Activated CD4-positive, alpha-beta T cell treated with anti-CD3 and anti-CD28 coated beads, Interleukin-2, amount 10 ng/mL, durations not matched to agents 24 days and 14 days (primary cell): Measurements from ENCODE around the gene TMEM163. TPM values are rescaled to one million over a fixed set of nuclear protein-coding genes. Genes with fewer than 3 reads are reported as not detected.
"Not testable (repeated sequence)": the region's sequence is repeated elsewhere in the genome, so short reads cannot be mapped to it uniquely, and the experiment has no call there.

Experiments used
- DNase-seq: peaks from one replicate; pipeline ENCODE4 v3.0.0; 2022
- H3K27ac Mint-ChIP-seq: one replicate; pipeline ENCODE4 v1.8.0; 2022; ENCODE audit warnings: mild to moderate bottlenecking, mixed read lengths
- H3K27me3 Mint-ChIP-seq: one replicate; pipeline ENCODE4 v1.8.0; 2022; ENCODE audit warnings: mixed read lengths
- H3K36me3 Mint-ChIP-seq: one replicate; pipeline ENCODE4 v1.8.0; 2022; ENCODE audit warnings: low read depth, mild to moderate bottlenecking, mixed read lengths
- H3K4me1 Mint-ChIP-seq: one replicate; pipeline ENCODE4 v1.8.0; 2021; ENCODE audit warnings: mixed read lengths
- H3K4me3 Mint-ChIP-seq: one replicate; pipeline ENCODE4 v1.8.0; 2022; ENCODE audit warnings: mild to moderate bottlenecking, moderate library complexity, mixed read lengths
- H3K9me3 Mint-ChIP-seq: one replicate; pipeline ENCODE4 v1.8.0; 2021; ENCODE audit warnings: mixed read lengths
- intact Hi-C: fragments of 100-400 bp; cut with micrococcal nuclease; formaldehyde crosslinking; loops from one replicate; pipeline ENCODE4 v1.15.1; 2023
- total RNA-seq: library from RNA; stranded (reverse); gene quantifications from 2 replicates; pipeline ENCODE4 v1.2.3, GENCODE V29; 2022

The TMEM163 gene
- total RNA-seq, 1 donor from 2014 or later = 0.23 TPM

DNA sequence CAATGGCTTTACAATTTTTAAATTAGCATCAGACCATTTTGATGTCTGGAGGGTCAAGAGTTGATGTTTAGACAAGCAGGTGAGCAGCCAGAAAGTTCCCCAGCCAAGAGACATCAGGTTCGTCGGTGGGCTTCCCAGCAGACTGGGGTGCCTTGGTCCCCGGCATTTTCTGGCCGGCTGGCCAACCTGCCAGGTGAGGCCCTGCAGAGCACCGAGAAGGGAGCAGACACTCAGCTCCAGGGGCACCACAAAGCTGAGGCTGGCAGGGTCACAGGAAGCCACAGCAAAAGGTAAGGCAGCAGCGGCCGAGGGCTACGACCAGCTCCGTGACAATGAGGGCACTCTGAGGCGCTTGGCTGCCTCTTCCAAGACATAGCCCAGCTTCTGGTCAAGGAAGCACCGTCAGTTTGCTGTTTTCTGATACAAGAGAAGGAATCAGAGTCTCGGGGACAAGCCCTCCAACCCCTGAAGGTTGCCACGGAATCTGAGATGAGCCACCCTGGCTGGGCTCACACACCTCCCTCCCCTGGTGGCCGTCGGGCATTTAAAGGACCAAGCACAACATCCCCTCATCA is 235.9 kb downstream of the TMEM163 start:
- Mint-ChIP-seq H3K36me3 (no peaks in the 10 kb centered on the region), H3K27ac (no peak overlapping the region), H3K4me1 (no peaks in the 10 kb centered on the region), H3K4me3 (no peak overlapping the region), H3K9me3 (no peaks in the 10 kb centered on the region), H3K27me3 (peaks cover 2% of the 10 kb centered on the region)
- intact Hi-C loops = no loop called here
- DNase-seq = no peak

DNA sequence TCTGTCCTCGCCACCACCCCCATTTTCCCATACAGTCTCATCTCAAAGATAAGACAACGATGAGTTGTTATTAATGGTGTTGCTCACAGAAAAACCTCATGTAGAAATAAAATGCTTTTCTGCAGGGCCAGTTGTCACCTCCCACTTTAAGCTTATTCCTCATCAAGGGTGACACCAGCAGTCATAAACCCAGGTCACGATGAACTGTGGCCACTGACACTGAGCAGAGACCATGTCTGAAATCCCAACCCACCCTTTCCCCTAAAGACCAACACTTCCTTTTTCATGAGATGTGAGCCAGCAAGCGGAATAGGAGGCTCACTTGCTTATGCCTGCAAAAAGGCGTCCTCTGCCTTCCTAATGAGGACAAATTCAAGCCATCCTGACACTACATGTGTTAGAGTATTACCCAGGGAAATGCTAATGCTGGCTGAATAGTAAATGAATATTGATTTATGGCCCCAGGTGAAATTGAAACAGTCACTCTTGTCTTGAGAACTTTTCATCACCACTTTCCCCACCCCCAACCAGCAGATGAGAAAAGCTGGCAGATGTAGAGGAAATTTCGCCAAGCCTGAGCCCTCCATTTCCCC is 236.6 kb downstream of the TMEM163 start:
- intact Hi-C loops = no loop called here
- H3K4me1 Mint-ChIP-seq = no peaks in the 10 kb centered on the region
- peaks cover 2% of the 10 kb centered on the region for H3K27me3 Mint-ChIP-seq
- no peak overlapping the region for H3K4me3 Mint-ChIP-seq
- H3K9me3 Mint-ChIP-seq = no peaks in the 10 kb centered on the region
- H3K36me3 Mint-ChIP-seq = no peaks in the 10 kb centered on the region
- no peak for DNase-seq
- H3K27ac Mint-ChIP-seq = no peak overlapping the region

DNA sequence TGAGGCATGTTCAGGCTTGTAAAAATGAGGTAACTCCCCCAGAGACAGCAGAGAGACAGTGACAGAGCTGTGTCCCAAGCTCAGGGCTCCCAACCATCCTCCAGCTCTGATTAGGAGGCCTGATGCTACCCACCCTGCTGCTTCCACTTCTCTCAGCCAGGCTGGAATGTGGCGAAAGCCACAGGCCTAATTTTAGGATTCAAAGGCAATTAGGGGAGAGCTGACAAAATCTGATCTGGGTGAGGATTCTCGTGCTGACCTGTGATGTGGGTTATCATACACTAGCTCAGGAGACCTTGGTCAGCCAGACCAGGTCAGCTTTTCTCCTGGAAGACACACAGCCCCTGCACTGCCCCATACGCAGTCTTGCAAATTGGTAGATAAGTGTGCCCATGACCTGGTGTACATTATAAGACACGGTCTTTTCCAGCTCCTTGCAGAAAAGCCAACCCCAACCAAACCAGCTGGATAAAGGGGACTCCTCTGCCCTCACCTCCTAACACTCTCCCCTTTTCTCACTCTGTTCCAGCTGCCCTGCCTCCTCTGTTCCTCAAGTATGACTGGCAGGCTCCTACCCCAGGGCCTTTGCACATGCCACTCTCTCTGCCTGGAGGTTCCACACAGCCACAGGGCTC is 239.0 kb downstream of the TMEM163 start:
- DNase-seq = no peak
- Mint-ChIP-seq H3K27ac (no peak overlapping the region), H3K4me1 (no peaks in the 10 kb centered on the region), H3K27me3 (peaks cover 6% of the 10 kb centered on the region), H3K9me3 (no peaks in the 10 kb centered on the region), H3K4me3 (no peak overlapping the region), H3K36me3 (no peaks in the 10 kb centered on the region)
- intact Hi-C loops = no loop called here

DNA sequence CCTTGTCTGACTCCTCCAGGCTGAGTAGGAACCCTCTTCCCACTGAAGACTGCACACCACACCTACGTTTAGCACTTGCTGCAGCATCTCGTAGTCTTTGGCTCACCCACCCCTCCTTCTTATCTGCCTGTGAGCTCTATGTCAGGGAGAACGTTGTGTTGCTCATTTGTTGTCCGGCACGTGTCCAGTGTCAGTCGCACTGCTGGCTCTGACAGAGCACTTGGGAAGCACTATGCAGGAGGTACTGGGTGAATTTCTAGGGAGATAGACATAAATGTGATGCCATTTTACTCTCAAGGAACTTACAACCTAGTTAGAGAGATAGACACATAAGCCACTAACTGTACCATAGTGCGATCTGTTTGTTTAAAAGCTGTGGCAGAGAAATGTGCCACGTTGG is 241.8 kb downstream of the TMEM163 start:
- intact Hi-C loops, H3K4me3 Mint-ChIP-seq, H3K27ac Mint-ChIP-seq, H3K4me1 Mint-ChIP-seq, DNase-seq, H3K36me3 Mint-ChIP-seq, H3K27me3 Mint-ChIP-seq, H3K9me3 Mint-ChIP-seq: not testable (repeated sequence)

DNA sequence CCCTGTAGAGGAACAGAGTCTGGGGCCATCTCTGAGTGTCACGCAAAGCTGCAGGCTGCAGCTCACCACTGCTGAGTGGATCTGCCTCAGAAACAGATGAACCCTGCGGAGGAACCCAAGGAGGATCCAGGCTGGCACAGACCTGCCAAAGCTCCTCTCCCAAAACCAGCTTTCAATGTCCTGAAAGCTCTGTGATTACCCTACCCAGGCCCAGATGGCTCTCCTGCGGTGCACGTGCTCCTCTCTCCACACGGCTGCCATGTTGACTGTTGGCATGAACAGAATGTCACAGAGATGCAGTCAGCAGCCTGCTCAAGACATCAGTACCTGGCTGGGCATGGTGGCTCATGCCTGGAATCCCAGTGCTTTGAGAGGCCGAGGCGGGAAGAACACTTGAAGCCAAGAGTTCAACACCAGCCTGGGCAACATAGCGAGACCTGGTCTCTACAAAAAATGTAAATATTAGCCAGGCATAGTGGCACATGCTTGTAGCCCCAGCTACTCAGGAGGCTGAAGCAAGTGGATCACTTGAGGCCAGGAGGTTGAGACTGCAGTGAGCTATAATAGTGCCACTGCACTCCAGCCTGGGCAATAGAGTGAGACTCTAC is 248.1 kb downstream of the TMEM163 start:
- Mint-ChIP-seq H3K4me1 (no peaks in the 10 kb centered on the region), H3K27me3 (peaks cover 5% of the 10 kb centered on the region), H3K9me3 (peaks cover 4% of the 10 kb centered on the region), H3K27ac (no peak overlapping the region), H3K4me3 (no peak overlapping the region), H3K36me3 (no peaks in the 10 kb centered on the region)
- intact Hi-C loops = no loop called here
- DNase-seq = no peak

DNA sequence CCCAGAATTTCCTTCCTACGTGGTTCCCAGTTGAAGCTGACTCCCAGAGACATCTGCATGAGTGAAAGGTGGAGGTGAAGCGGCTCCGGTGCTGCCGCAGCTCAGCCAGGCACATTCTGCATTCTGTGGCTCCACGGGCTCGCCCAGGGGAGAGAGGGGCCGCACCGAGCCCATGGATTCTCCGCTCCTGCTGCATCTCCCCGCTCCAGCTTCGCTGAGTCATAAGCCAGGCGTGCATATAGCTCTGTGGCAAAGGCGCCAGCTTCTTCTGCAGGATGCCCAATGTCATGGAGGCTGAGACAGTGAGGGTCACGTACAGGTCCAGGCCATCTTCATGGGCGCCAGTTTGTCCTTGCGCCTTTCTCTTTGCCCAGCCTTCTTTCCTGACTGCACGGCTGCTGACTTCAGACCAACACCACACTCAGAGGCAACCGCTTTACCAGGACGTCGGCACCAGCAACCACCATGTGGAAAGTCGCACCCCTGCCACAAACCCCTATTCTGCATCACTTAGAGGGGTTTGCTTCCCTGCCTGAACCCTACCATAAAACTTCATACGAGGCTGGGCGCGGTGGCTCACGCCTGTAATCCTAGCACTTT is 249.2 kb downstream of the TMEM163 start:
- peaks cover 4% of the 10 kb centered on the region for H3K9me3 Mint-ChIP-seq
- H3K4me1 Mint-ChIP-seq = no peaks in the 10 kb centered on the region
- intact Hi-C loops = no loop called here
- DNase-seq = no peak
- no peaks in the 10 kb centered on the region for H3K36me3 Mint-ChIP-seq
- H3K27ac Mint-ChIP-seq = no peak overlapping the region
- no peak overlapping the region for H3K4me3 Mint-ChIP-seq
- H3K27me3 Mint-ChIP-seq = peaks cover 3% of the 10 kb centered on the region

DNA sequence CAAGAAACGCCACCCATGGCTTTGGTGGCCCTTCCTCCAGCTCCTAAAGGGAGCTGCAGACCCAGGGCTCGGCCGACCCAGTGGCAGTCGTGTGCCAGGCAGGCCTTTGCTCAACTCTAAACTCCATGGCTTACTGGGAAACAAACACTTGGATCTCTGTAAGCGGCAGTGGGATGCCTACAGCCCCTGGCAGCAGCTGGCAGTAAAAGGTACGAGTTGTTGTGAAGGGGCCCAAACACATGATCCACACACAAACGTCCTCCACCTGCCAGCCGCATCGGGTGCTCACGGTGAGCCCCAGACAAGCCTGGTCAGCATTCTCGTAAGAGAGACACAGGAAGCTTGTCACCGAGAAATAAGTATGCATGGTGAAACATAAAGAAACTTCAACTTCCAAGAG is 250.0 kb downstream of the TMEM163 start:
- intact Hi-C loops = no loop called here

DNA sequence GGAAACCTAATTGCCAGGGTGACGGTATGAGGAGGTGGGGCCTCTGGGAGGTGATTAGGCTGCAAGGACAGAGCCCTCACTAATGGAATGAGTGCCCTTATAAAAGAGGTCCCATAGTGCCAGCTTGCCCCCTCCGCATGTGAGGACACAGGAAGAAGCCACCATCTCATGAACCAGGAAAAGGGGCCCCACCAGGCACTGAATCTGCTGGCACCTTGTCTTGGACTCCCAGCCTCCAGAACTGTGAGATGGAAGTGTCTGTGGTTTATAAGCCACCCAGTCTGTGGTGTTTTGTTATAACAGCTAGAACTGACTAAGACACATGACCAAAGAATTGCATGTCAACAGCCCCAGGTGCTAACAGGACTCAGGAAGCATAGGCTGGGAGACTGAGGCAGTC is 250.6 kb downstream of the TMEM163 start:
- peaks cover 4% of the 10 kb centered on the region for H3K9me3 Mint-ChIP-seq
- no peak overlapping the region for H3K4me3 Mint-ChIP-seq
- H3K27ac Mint-ChIP-seq = no peak overlapping the region
- no peaks in the 10 kb centered on the region for H3K27me3 Mint-ChIP-seq
- intact Hi-C loops = no loop called here
- DNase-seq = no peak
- H3K36me3 Mint-ChIP-seq = no peaks in the 10 kb centered on the region
- no peaks in the 10 kb centered on the region for H3K4me1 Mint-ChIP-seq

More for the DNA sequence above, 250.0 kb downstream of the TMEM163 start:
- Mint-ChIP-seq H3K36me3 (no peaks in the 10 kb centered on the region), H3K27me3 (peaks cover 1% of the 10 kb centered on the region), H3K9me3 (peaks cover 4% of the 10 kb centered on the region), H3K4me1 (no peaks in the 10 kb centered on the region), H3K4me3 (no peak overlapping the region), H3K27ac (no peak overlapping the region)
- DNase-seq = no peak

DNA sequence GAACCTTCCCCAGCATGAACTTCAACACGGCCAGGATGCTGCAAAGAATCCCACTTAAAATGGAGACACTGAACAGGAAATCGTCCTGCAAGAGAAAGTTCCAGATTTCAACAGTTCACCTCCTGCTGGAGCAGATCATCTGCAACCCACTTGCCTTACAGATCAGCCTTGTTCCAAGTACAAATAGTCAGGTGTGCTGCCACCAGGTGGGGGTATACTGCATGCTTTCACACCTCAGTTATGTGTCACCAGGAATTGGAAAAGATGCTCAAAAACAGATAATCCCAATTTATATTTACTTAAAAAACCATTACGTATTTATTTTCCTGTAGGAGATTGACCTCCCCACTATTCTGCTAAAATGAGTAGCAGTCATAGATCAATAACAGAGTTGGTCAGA is 252.7 kb downstream of the TMEM163 start:
- Mint-ChIP-seq H3K4me3 (no peak overlapping the region), H3K27me3 (no peaks in the 10 kb centered on the region), H3K27ac (no peak overlapping the region), H3K9me3 (no peaks in the 10 kb centered on the region), H3K4me1 (no peaks in the 10 kb centered on the region), H3K36me3 (no peaks in the 10 kb centered on the region)
- intact Hi-C loops = no loop called here
- peak; percentile 75 for DNase-seq

DNA sequence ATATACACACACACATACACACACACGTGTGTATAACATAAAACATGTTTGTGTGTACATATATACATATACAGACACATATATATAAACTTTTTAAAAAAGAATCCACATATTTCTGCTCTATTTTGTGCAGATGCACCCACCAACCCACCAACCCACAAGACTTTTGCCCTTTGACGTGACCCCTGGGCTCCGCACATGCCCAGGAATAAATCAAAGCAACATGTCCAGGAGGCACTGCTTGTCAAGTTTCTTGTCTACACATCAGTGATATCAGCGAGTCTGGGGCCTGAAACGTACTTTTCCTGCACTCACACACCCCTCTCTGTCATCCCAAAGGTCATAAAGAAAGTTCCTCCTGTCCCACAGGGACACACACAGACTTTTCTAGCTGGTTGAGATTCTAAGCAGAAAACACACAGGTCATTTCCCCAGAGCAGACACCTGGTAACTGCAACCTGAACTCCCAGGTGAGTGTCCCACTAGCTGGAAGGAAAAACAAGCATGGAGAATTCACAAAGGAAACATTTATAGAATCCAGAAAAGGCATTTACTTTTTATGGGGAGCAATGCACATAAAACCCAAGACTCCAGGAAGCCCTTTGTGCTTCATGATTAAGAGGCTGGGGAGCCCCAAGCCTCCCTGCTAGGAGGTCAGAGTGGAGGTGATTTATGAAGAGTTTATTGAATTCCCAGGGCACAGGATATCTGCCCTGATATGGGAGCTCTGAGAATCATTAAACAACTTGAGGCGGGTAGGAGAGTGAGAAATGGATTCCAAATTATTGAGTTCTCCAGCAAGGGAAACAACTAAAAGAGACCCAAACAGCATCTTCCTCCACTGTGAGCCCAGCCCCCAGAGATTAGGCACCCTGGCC is 253.3 kb downstream of the TMEM163 start:
- no peaks in the 10 kb centered on the region for H3K4me1 Mint-ChIP-seq
- no peaks in the 10 kb centered on the region for H3K27me3 Mint-ChIP-seq
- H3K36me3 Mint-ChIP-seq = no peaks in the 10 kb centered on the region
- H3K27ac Mint-ChIP-seq = no peak overlapping the region
- H3K9me3 Mint-ChIP-seq = no peaks in the 10 kb centered on the region
- no peak for DNase-seq
- intact Hi-C loops = no loop called here
- H3K4me3 Mint-ChIP-seq = no peak overlapping the region

DNA sequence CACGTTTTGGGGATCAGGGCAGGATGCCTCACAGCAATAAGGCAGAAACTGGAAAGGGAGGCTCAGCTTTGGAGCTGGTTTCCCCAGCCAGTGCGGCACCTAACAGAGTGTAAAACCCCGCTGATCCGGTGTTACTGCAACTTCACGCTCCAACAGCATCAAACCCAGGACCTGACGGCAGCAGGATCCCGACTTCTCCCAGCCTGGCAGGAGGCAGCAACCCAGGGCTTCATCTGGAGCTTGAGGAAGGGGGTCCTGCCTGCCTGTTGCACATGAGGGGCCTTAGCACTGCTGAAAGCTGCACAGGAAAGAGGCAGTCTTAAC is 255.1 kb downstream of the TMEM163 start:
- Mint-ChIP-seq H3K36me3 (no peaks in the 10 kb centered on the region), H3K9me3 (no peaks in the 10 kb centered on the region), H3K27me3 (no peaks in the 10 kb centered on the region), H3K4me1 (no peaks in the 10 kb centered on the region), H3K4me3 (no peak overlapping the region), H3K27ac (no peak overlapping the region)
- no peak for DNase-seq
- intact Hi-C loops = no loop called here

DNA sequence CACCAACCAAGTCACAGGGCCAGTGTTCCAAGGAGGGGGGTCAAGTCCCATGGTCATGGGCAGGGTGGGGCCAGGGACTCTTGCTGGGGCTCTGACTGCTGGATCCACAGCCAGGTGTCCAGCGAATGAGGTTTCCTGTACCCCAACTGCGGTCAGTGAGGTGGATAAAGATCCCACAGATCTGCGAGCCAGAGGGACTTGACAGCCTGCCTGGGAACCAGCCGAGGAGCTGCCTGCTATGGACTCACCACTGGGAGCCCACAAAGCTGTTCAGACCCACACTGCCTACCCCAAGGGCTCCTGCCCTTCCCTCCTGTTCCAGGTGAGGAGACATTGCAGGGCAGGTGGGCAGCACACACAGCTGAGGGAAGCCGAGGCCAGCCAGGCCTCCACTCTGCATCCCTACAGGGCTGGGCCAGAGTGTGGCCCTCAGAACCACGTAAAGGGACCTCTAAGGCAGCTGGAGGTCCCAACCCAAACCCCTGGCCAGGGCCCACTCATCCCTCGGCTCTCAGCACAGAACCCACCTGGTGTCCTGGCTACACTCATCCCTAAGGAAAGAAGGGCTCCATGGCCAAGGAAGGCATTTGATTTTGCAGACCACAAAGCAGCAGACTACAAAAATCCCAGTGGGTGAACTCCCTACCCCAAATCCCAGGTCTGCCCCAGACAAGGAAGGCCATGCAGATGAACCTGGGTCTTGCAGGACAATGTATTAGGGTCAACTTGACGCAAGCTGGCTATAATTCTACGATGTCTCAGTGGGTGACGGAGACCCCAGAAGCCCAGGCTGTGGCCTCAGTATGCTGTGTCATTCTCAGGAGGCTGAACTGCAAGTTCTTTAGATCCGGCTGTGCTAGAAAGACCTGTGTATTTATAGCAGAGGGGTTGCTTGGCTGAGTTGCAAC is 255.8 kb downstream of the TMEM163 start:
- Mint-ChIP-seq H3K36me3 (no peaks in the 10 kb centered on the region), H3K9me3 (no peaks in the 10 kb centered on the region), H3K4me3 (no peak overlapping the region), H3K27me3 (no peaks in the 10 kb centered on the region), H3K4me1 (no peaks in the 10 kb centered on the region), H3K27ac (no peak overlapping the region)
- DNase-seq = no peak
- intact Hi-C loops = no loop called here

DNA sequence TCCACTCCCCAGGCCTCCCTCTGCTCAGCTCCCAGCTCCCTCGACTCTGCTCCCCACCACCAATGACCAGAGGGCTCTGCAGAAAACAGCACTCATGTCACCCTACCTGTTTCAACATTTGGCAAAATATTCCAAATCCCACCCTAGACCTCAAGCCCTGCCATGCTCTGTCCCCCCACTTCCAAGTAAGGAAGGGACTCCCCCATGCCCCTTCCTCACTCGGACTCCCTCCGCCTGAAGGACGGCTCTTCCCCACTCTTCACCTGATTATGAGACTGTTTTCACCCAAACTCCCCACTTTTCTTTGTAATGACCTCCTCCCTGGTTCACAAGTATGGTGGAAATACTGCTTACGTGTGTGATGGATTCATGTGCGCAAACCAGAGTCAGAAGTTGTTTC is 256.5 kb downstream of the TMEM163 start:
- Mint-ChIP-seq H3K36me3 (no peaks in the 10 kb centered on the region), H3K4me3 (no peak overlapping the region), H3K27ac (no peak overlapping the region), H3K4me1 (no peaks in the 10 kb centered on the region), H3K9me3 (no peaks in the 10 kb centered on the region), H3K27me3 (no peaks in the 10 kb centered on the region)
- no peak for DNase-seq
- intact Hi-C loops = no loop called here
